GM18526 (cell line): ENCODE results near the gene VARS2.

ENCODE experiments used
- POLR2A ChIP-seq: IDR thresholded peaks from 3 replicates; pipeline ENCODE4 v1.6.1; 2011; ENCODE audit not compliant: insufficient read length; ENCODE audit errors: extremely low read depth

Gene VARS2

GRCh38 chr6:30891450-30891723 is 22.7 kb upstream of the VARS2 start:
- TF ChIP-seq POLR2A = no peak

GRCh38 chr6:30891816-30892538 is 22.1 kb upstream of the VARS2 start:
- no peak for TF ChIP-seq POLR2A

GRCh38 chr6:30893001-30893591 is 20.9 kb upstream of the VARS2 start:
- TF ChIP-seq POLR2A = no peak

DNA sequence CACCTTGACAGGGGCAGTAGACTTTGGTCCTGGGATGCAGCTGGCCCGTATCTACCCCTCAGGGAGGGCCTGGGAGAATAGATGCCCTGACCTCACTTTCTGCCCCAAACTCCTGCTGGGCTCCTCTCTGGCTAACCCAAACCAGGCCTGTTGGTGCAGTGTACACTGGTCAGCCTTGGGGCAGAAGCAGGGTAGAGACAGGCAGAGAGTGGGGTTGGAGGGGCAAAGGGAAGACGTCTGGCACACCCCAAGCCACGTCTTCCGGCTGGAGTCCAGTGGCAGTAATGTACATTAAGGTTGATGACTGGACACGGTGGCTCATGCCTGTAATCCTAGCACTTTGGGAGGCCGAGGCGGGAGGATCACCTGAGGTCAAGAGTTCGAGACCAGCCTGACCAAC is 20.4 kb upstream of the VARS2 start:
- no peak for TF ChIP-seq POLR2A

DNA sequence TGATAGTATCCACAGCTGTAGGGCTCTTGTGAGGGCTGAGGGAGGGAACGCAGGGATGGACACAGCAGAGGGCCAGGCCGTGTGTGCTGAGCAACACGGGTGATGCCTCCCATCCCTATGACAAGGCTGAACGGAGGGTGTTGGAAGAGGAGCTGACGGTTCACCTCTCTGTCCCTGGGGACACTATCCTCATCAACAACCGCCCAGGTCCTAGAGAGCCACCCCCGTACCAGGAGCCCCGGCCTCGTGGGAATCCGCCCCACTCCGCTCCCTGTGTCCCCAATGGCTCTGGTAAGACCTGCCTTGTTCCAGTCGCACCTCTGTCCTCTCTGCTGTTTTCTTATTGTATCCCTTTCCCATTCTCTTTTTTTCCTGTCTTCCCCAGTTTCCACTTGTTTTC is 19.7 kb upstream of the VARS2 start:
- TF ChIP-seq POLR2A = no peak

DNA sequence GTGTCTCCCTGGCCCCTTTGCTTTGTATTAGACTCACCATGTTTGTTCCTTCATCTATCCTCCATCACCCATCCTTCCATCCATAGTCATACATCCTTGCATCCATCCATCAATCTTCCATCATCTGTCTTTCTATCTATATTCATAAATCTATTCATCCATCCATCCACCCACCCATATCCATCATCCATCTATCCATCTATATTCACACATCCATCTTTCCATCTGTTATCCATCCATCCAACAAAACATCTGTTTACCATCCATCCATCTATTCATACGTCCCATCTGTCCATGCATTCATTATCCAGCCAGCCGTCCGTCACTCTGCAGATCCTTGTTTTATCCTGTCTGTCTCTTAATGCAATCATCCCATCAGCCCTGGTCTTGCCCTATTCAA is 19.1 kb upstream of the VARS2 start:
- no peak for TF ChIP-seq POLR2A

DNA sequence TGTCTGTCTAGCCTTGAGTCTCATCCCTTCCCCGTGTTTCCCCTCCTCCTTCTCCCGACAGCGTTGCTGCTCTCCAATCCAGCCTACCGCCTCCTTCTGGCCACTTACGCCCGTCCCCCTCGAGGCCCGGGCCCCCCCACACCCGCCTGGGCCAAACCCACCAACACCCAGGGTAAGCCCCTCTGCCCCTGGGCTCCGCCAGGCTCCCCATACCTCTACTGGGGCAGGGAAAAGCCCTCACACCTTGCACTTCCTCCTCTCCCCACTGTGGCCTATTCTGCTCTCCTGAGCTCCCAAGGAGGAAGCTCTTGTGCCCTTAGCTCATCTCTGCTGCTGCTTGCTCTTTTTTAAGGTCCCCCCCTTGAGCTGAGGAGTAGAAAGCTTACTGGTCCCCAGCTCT is 18.7 kb upstream of the VARS2 start:
- TF ChIP-seq POLR2A = no peak

DNA sequence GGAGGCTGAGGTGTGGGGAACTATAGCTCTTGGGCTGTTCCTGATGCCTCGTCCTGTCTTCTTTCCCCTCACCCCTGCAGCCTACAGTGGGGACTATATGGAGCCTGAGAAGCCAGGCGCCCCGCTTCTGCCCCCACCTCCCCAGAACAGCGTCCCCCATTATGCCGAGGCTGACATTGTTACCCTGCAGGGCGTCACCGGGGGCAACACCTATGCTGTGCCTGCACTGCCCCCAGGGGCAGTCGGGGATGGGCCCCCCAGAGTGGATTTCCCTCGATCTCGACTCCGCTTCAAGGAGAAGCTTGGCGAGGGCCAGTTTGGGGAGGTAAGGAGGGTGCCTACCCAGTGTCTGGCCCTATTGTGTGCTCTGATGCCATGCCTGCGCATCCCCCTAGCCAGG is 17.5 kb upstream of the VARS2 start:
- TF ChIP-seq POLR2A = no peak

DNA sequence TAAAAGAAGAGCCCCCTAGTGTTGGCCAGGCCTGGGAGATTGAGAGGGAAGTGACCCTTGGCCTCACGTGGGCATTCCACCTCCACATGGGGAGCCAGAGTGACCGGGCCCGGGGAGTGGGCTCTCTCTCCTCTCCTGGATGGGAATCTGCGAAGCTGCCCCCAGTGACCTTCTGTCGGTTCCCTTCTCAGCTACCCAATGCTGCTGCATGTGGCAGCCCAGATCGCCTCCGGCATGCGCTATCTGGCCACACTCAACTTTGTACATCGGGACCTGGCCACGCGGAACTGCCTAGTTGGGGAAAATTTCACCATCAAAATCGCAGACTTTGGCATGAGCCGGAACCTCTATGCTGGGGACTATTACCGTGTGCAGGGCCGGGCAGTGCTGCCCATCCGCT is 16.2 kb upstream of the VARS2 start:
- no peak for TF ChIP-seq POLR2A

DNA sequence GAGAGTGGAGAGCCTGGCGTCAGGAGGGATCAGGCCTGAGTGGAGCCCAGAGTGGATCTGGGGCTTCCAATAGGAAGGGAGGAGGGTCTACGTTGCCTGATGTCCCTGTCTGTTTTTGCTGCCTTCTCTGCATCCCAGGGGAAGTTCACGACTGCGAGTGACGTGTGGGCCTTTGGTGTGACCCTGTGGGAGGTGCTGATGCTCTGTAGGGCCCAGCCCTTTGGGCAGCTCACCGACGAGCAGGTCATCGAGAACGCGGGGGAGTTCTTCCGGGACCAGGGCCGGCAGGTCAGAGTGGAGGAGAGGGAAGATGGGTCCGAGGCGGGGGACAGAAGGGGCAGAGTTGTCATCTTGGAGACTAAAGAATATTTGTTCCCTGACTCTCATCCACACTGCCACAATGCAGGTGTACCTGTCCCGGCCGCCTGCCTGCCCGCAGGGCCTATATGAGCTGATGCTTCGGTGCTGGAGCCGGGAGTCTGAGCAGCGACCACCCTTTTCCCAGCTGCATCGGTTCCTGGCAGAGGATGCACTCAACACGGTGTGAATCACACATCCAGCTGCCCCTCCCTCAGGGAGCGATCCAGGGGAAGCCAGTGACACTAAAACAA is 15.2 kb upstream of the VARS2 start:
- TF ChIP-seq POLR2A = no peak

DNA sequence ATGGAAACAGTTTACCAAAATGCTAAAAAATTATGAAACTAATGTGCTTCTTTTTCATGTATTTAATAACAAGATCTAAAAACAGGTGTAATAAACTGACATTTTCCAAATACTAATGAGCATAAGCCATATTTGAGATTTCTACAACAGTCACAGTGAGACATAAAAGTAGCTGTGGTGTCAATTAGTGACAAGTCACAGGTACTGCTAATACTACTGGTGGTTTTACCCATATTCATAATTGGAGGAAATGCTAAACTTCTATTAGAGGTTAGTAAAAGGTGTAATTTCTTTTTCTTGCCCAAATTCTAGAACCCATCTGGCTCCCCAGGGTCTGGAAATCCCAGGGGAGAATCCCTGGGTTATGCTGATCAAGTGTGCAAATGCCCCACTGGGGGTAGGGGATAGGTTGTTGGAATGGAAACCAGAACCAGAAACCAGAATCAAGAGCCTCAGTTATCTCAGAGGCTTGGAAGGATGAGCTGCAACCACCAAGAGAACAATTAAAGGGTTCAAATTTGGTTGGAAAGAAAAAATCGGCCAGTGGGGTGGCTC is 13.1 kb upstream of the VARS2 start:
- TF ChIP-seq POLR2A = no peak

GRCh38 chr6:30901436-30901835 is 12.6 kb upstream of the VARS2 start:
- TF ChIP-seq POLR2A = no peak

DNA sequence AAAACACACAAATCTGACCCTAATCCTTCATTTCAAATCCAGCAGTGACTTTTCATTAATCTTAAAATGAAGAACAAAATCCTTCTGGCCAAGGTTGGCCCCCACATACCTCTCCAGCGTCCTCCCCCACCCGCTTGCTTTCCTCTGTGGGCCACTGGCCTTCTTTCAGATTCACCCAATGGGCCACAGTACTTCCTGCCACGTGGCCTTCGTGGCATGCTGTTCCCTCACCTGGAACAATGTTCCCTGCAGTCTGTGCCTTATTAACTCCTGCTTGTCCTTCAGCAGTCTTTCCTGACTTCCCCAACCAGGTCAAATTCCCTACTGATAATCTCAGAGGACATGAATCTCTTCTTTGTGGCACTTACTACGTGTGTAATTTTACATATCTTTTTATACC is 11.3 kb upstream of the VARS2 start:
- no peak for TF ChIP-seq POLR2A

DNA sequence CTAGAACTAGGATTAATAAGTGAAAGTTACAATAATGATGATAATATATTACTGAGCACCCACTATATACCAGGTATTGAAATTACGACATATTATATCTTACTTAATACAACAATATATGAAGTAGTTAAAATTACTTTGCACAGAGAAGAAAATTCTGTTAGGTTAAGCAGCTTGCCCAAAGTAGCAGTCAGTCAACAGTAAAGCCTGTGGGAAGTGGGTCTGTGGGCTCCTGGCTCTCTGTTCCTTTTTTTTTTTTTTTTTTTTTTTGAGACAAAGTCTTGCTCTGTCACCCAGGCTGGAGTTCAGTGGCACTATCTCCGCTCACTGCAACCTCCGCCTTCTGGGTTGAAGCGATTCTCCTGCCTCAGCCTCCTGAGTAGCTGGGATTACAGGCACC is 10.8 kb upstream of the VARS2 start:
- TF ChIP-seq POLR2A = no peak

DNA sequence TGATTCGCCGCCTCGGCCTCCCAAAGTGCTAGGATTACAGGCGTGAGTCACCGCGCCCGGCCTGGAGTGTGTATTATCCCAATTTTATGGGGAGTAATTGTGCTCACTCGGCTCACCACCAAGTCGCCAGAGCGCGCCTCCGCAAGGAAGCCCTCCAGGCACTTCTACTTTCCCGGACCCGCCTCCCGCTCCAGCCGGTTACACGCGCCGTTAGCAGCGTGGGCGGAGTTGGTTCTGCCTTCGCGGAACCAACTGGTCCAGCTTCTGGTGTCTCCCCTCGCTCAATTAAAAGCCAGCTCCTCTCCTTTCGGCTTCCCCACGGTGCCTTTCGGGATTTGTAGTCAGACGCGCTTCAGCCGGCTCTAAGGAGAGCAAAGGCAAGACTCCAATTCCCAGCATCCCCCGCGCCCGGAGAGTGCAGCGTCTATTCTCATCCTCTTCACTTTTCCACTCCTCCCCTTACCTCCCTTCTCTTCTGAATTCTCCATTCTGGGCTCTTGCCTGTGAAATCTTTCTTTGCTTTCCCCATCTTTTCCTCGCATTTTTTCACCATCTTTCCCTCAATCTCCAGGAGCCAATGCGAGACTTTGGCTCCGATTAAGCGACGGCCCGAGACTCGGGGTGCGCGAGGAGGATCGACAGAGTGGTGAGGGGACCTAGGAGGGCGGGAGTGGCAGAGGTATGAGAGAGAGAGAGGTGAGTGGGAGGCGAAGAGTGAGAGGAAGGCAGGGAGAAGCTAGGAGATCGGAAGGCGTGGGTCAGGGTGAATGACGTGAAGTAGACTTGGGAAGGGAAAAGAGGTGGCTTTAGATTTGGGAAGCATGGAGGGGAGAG is 6.1 kb upstream of the VARS2 start, which contains the start of gene GTF2H4:
Gene GTF2H4 (plus strand): TSS at position 450 of the 834 bp plus-strand sequence.
- TF ChIP-seq POLR2A = peak; percentile 37

- TF ChIP-seq POLR2A = no peak
Measured at GRCh38 chr6:30908700-30909099, 5.3 kb upstream of the VARS2 start.
